ENCODE measurements around the gene HABP4. TPM values are rescaled to one million over a fixed set of nuclear protein-coding genes. Genes with fewer than 3 reads are reported as not detected.

Gene HABP4
- total RNA-seq, 2 donors from 2014 or later = 13.5 to 24.3 TPM

- Histone ChIP-seq H3K27me3 (replicated peaks; ENCODE audit: insufficient read depth) (no peaks in the 10 kb centered on the region), H3K4me1 (replicated peaks) (no peaks in the 10 kb centered on the region), H3K9me3 (no peaks in the 10 kb centered on the region), H3K4me3 (no peak overlapping the region), H3K27ac (no peak overlapping the region), H3K36me3 (no peaks in the 10 kb centered on the region)
- intact Hi-C loops (cut with DNase I) = no loop called here
- DNase-seq (ENCODE audit: low spot score) = no peak
- 66% methylated on average over 4 of the region's 4 CpGs for WGBS
- TF ChIP-seq POLR2AphosphoS5 (IDR thresholded peaks at IDR 0.05) (no peak), POLR2A (IDR thresholded peaks at IDR 0.05) (no peak)
- TF ChIP-seq, protein P1, sequence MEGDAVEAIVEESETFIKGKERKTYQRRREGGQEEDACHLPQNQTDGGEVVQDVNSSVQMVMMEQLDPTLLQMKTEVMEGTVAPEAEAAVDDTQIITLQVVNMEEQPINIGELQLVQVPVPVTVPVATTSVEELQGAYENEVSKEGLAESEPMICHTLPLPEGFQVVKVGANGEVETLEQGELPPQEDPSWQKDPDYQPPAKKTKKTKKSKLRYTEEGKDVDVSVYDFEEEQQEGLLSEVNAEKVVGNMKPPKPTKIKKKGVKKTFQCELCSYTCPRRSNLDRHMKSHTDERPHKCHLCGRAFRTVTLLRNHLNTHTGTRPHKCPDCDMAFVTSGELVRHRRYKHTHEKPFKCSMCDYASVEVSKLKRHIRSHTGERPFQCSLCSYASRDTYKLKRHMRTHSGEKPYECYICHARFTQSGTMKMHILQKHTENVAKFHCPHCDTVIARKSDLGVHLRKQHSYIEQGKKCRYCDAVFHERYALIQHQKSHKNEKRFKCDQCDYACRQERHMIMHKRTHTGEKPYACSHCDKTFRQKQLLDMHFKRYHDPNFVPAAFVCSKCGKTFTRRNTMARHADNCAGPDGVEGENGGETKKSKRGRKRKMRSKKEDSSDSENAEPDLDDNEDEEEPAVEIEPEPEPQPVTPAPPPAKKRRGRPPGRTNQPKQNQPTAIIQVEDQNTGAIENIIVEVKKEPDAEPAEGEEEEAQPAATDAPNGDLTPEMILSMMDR (IDR thresholded peaks at IDR 0.05) = no peak
Observed at GRCh38 chr9:96425500-96426169, 24.3 kb upstream of the HABP4 start.

DNA sequence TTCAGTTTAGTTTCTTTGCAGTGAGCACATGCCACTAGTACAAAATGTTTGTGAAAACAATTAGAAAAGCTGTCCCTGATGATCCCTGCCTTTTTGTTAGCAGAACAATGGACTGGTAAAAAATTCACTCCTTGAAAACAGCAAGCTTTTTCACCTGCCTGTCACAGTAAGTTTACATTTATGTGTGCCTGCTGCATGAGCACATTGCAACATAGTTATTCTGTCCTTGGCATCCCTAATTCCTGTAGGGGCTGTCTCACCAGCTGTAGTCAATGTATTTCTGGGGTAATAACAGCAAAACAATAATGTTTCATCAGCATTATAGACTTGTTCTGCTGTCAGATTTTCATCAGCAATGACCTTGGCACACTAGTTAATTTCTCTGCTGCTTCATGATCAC, 20.2 kb upstream of the HABP4 start:
- intact Hi-C loops (cut with DNase I) = no loop called here
- Histone ChIP-seq H3K27ac (no peak overlapping the region), H3K4me3 (no peak overlapping the region), H3K4me1 (replicated peaks) (no peaks in the 10 kb centered on the region), H3K36me3 (no peaks in the 10 kb centered on the region), H3K27me3 (replicated peaks; ENCODE audit: insufficient read depth) (no peaks in the 10 kb centered on the region), H3K9me3 (no peaks in the 10 kb centered on the region)
- TF ChIP-seq, protein P1 (IDR thresholded peaks at IDR 0.05) = no peak
- TF ChIP-seq POLR2A (IDR thresholded peaks at IDR 0.05) (no peak), POLR2AphosphoS5 (IDR thresholded peaks at IDR 0.05) (no peak)
- no peak for DNase-seq (ENCODE audit: low spot score)

GRCh38 chr9:96430377-96430776, 19.6 kb upstream of the HABP4 start:
- TF ChIP-seq, protein P1 (IDR thresholded peaks at IDR 0.05) = no peak
- no peak for TF ChIP-seq POLR2AphosphoS5 (IDR thresholded peaks at IDR 0.05)
- TF ChIP-seq POLR2A (IDR thresholded peaks at IDR 0.05) = no peak
- Histone ChIP-seq H3K27me3 (replicated peaks; ENCODE audit: insufficient read depth) (no peaks in the 10 kb centered on the region), H3K4me3 (no peak overlapping the region), H3K27ac (no peak overlapping the region), H3K36me3 (no peaks in the 10 kb centered on the region), H3K9me3 (no peaks in the 10 kb centered on the region), H3K4me1 (replicated peaks) (no peaks in the 10 kb centered on the region)
- no peak for DNase-seq (ENCODE audit: low spot score)
- intact Hi-C loops (cut with DNase I) = no loop called here
- WGBS = 89% methylated on average over 2 of the region's 2 CpGs

DNA sequence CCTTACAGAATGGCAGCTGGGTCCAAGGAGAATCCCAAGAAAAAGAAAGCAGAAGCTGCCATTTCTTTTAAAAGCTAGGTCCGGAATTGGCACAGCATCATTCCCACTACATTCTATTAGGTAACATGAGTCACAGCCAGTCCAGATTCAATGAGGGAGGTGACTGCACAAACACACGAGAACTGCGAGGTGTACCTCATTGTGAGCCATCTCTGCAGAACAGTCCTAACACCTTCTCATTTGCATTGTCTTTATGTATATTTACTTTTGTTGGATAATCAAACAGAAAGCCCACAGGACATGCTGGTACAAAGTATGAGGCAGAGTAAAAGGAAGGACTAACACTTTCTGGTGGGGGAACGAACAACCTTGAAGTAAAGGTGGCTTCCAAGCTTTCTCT, 14.6 kb upstream of the HABP4 start:
- Histone ChIP-seq H3K27ac (no peak overlapping the region), H3K4me3 (no peak overlapping the region), H3K27me3 (replicated peaks; ENCODE audit: insufficient read depth) (no peaks in the 10 kb centered on the region), H3K9me3 (no peaks in the 10 kb centered on the region), H3K36me3 (no peaks in the 10 kb centered on the region), H3K4me1 (replicated peaks) (no peaks in the 10 kb centered on the region)
- DNase-seq (ENCODE audit: low spot score) = no peak
- 49% methylated on average over 4 of the region's 4 CpGs for WGBS
- intact Hi-C loops (cut with DNase I) = no loop called here
- no peak for TF ChIP-seq POLR2AphosphoS5 (IDR thresholded peaks at IDR 0.05)
- TF ChIP-seq, protein P1 (IDR thresholded peaks at IDR 0.05) = no peak
- TF ChIP-seq POLR2A (IDR thresholded peaks at IDR 0.05) = no peak

DNA sequence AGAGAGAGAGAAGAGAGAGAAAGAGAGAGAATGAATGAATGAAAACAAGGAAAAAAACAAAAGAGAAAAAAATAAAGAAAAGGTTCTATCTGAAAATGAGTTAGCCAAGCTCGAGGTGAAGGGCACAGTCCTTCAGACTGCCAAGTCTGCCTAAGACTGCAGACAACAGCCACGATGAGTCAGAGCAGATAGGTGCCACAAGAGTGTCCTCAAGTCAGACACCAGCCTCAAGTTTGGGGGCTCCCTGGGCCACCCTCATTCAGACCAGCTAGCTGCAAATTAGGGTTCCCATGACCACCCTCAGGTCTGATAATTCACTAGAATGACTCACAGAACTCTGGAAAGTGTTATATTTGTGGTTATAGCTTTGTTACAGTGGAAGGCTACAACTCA, 13.9 kb upstream of the HABP4 start:
- no peak overlapping the region for H3K4me3 ChIP-seq
- no peaks in the 10 kb centered on the region for H3K9me3 ChIP-seq
- intact Hi-C loops (cut with DNase I) = no loop called here
- H3K27ac ChIP-seq = no peak overlapping the region
- WGBS = 95% methylated on average over 2 of the region's 2 CpGs
- no peaks in the 10 kb centered on the region for H3K4me1 ChIP-seq (replicated peaks)
- DNase-seq (ENCODE audit: low spot score) = no peak
- no peaks in the 10 kb centered on the region for H3K36me3 ChIP-seq
- TF ChIP-seq POLR2AphosphoS5 (IDR thresholded peaks at IDR 0.05) (no peak), POLR2A (IDR thresholded peaks at IDR 0.05) (no peak)
- TF ChIP-seq, protein P1 (IDR thresholded peaks at IDR 0.05) = no peak
- H3K27me3 ChIP-seq (replicated peaks; ENCODE audit: insufficient read depth) = no peaks in the 10 kb centered on the region
